GM19395 (cell line): ENCODE measurements around the gene ALDH1L1.

Experiments
- ATAC-seq: cut with Tn5 transposase; IDR thresholded peaks from one replicate; pipeline ENCODE4 v1.9.1; 2021; ENCODE audit warnings: mild to moderate bottlenecking, moderate library complexity; ENCODE audit not compliant: unreplicated experiment

Gene ALDH1L1

DNA sequence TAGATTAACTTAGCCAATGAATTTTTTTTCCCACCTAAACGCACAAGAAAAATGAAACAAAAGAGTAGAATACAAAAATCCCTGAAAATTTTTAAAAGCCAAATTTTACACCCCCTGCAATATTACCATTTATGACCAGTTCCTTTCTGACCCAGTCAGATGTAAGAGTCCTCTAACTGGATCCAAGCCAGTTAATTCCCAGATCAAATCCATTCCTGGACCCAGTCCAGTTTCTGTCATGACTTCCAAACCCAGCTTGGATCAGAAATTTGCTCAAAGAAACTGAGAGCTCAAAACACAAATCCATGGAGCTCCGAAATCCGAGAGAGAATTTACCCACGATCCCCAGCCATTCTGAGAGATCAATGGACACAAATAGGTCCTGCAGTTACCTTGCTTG is 17.0 kb upstream of the ALDH1L1 start:
- ATAC-seq: no peak

DNA sequence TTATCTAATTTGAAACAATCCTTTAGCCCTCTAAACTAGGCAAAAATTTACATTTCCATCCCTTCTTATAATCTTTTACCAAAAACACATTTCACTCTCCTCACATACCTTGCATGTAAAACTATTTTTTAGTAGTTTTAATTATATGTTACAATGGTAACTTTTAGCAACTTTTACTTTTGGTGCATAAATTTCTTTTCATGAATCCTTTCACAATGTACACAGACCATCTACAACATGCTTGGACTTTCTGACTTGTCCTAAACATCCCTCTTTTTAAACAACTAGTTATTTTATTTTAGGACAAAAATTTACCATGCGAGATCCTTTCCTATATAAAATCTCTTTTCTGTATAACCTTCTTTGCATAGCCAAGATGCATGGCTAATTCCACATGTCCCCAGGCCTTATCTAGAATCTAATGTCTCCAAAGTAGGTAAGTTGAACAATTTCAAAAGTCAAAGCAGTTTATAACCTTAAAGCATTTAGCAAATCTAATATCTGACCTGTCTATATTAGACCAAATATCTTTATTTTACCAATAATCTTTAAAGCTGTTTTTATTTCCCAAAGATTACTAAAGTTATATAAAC is 14.4 kb upstream of the ALDH1L1 start:
- no peak for ATAC-seq

DNA sequence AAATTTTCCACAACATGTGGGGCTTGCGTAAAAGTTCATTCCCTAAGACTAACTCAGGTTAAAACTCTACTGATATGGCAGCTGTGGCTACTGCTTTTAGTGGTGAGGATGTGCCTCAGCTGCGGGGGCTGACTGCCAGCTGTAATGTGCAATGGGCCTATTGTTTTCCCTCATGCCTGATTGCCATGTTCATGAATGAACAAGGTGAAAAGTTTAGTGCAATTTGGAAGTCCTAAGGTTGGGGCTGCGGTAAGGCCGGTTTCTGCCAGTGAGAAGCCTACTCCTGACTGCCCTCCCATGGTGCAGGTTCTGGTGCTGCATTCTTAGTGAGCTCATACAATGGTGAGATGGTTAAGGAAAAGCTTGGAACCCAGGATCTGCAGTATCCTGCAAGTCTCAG is 10.9 kb upstream of the ALDH1L1 start:
- ATAC-seq: no peak

DNA sequence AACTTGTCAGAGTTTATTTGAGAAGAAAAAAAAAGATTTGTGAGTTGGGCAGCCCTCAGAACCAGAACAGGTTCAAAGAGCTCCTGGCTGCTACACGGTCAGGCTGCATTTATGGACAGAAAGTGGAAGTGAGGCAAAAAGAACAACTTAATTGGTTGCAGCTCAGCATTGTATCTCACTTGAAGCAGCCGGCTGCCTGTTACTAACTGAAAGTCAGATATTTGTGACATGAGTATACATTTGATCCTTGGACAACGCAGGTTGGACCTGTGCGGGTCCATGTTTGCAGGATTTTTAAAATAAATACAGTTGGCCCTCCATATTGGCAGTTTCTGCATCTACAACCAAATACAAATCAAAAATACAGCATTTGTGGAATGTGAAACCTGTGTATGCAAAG is 7.5 kb upstream of the ALDH1L1 start:
- ATAC-seq: no peak

DNA sequence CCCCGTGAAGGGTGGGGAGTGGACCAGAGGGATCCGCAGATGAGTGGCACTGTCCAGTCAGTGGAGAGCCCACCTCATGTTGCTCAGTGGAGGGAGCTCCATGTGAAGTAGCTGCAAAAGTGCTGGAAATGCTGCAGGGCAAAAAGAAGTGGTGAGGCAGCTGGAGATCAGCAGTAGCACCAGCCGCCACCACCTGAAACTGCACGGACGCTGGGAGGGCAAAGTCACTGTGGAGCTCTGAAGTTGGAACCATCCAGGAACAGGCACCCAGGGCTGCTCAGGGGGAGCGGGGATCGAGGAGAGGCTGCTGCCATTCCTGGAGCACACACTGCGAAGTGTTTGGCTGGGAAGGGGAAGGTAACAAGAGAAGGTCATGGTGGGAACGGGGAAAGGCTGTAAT is 6.4 kb upstream of the ALDH1L1 start:
- ATAC-seq: no peak

DNA sequence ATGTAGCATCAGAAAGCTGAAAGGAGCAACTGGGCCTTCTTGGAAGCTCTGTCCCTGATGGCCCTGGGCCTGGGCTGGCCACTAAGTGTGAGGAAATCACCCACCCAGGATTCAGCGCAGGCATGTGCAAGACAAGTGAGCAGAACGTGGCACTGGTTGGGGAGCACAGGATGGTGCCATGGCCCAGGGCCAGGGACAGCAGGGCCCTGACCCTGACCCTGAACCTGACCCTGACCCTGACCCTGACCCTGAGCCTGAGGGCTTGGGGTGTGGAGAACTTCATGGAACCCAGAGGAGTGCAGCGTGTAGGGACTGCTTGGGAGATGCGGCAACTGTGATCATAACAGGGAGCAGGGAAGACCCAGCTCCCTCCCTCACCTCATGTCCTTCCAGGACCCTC is 5.9 kb upstream of the ALDH1L1 start:
- no peak for ATAC-seq

DNA sequence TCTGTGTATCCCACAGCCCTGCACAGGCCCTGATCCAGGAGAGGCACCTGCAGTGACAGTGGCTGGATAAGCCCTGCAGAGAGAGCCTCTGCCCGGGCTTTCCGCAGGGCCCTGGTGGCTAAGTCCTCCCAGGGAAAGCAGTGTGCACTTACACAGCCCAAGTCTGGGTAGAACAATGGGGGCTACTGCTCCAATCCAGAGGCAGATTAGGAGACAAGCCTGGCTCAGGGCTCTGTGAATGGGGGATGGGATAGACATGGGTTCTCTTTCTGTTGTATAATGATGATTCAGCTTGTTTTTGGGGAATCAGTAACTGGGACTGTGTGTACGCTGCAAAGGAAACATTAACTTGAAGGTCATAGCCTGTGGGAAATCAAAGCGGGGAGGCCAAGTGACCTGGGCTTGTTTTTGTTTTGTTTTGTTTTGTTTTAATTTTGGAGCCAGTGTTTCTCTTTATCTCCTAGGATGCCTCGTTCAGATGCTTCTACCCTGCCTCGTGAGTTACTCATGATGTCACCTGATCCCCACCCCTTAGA is 4.1 kb upstream of the ALDH1L1 start:
- no peak for ATAC-seq

DNA sequence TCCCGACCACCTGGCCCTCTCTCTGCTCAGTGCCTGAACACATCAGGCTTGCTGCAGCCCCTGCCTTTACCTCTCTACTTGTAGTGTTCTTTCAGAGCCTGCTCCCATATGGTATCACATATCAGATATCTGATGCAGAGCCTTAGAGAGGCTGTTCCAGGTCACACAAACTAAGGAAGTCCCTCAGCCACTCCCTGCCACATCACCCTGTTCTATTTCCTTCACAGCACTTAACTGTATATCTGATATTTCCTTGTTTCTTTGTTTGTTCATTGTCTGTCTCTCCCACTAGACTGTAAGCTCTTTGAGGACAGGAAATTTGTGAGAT is 976 bp upstream of the ALDH1L1 start:
- ATAC-seq: no peak

DNA sequence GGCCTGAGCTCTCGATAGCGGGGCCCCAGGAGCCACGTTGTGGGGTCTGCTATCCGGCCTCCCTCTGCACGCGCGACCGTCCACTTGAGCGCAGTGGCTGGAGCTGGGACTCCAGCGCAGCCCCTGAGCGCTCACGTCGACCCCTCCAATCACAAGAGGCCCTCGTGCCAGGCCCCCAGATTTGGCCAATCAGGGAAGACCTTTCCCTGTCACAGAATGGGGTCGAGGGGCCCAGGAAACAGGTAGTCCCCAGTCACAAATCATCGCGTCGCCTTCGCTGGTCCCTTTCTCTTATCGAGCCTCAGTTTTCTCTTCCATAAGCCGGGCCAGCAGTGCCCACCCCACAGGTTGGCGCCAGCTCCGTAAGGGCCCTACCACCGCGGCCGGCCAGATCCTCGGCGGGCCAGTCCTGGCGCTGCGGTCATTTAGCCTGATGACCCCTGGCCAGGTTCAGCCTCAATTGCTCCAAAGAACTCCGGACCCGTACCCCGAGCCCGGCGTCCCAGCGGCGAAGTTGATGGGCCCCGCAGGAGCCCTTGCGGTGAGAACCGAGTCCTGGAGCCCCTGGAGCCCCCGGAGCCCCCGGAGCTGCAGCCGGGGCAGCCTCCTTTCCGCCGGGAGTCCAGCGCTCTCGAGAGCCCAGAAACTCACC is 435 bp downstream of the ALDH1L1 start:
- no peak for ATAC-seq

DNA sequence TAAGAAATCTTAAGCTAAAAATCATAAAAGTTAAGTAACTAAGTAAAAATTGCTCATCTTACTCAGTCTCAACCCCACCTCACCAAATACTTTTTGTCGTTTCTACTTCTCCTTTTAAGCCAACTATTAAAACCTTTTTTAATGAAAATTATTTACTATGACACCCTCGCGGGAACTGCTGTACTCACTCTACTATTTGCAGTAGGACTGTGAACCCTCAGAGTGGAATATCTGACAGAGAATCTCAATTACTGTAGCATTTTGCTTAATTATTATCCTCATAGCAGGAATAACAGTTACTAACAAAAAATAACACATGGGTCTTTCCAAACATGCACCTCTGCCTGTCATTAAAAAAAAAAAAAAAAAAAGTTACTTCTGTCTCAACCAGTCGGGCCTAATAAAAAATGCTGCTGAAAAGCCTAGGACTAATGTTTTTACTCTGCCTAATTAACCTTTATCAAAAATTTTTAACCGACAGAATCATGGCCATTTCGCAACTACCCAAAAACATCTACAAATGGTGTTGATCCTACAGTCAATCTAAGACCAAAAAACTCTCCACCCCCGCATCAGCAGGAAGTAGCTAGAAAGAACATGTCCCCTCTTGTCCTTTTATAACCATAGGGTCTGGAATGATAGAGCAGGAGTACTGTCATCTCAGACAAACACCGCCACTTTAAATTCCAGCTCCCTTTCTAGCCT is 10.2 kb downstream of the ALDH1L1 start:
- ATAC-seq: no peak

DNA sequence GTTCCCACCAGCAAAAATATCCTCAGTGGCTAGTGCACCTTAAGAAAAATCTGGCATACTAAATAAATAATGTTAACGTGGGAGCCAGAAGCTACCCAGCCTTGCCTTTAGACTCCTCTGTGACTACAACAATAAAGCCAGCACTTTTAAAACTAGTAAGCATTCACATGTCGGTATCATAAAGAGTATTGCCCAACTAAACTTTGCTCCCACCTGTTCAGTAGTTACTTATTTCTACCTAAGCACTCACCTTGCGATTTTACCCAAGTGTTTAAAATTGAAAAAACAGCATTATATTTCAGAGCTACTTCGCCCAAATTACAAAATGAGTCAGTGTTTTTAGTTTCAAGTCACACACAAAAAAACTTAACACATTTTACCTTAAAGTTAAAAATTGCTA is 12.8 kb downstream of the ALDH1L1 start:
- ATAC-seq: no peak

DNA sequence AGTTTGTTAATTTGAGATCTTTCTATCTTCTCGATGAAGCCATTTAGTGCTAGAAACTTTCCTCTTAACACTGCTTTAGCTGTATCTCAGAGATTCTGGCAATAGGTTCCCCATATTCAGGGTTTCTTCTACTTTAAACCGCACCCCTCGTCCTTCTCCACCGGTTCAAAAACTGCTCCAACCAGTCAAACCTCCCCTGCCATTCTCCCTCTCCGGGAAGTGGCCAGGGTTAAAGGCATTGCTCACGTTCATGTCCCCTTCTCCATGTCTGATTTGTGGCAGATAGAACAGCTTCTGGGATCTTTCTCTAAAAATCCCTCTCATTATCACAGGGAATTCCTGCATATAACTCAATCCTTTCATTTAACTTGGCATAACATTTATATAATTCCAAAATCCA is 14.4 kb downstream of the ALDH1L1 start:
- no peak for ATAC-seq

DNA sequence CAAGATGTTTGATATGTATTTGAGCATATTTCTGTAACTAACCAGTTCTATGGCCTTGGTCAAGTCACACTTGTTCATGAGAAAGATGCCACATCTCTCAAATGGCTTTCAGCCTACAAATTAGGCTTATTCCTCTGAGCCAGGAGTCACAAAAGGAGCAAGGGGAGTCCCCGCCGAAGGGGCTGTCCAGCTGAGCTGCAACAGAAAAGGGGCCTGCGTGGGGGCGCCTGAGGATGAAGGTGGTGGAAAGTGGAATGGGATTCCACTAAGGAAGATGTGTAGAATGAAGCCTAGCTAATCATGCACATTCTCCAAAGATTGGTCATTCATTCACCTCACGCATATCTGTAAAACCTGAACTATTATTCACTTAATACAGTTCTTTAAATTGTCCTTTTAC is 19.1 kb downstream of the ALDH1L1 start:
- ATAC-seq: no peak

DNA sequence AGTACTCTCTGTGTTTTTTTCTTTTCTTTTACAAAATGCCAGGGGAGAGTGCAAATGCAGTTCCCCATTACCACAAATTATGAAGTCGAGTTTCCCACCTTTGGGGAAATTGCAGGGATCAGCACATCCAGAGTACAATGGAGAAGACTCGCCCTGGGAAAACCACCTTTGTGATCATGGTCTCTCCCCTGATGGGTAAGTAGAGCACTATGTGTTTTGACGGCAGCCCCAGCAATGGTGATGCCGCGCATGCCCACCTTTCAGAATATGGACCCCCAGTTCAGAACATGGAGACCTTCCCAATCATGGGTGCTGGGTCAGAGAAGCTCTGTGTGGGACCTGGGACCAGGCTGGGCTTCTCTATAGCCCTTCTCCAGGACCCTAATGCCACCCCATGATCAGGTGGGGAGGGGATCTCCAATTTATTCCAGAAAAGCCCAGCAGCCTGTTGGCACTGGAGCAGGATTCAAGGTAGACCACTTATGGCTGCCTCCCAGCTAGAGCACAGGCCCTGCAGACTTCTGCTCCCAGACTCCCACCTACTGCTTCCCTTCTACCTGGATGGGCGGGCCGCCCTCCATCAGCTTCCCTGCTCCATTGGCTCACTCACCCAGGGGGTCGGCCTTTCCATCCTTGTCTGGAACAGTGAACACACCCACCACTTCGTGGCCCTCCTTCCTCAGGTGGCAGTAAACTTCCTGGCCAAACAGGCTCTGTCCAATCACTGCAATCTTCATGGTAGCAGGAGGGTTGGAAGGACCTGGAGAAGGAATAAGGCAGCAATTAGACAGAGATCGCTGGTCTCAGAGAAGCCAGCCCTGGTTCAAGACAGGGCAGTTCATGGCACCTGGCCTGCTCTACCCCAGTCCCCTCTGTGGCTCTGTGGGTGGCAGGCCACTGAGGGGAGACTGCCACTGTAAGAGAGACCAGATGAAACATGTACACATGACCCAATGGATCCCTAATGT is 19.9 kb downstream of the ALDH1L1 start:
- no peak for ATAC-seq

DNA sequence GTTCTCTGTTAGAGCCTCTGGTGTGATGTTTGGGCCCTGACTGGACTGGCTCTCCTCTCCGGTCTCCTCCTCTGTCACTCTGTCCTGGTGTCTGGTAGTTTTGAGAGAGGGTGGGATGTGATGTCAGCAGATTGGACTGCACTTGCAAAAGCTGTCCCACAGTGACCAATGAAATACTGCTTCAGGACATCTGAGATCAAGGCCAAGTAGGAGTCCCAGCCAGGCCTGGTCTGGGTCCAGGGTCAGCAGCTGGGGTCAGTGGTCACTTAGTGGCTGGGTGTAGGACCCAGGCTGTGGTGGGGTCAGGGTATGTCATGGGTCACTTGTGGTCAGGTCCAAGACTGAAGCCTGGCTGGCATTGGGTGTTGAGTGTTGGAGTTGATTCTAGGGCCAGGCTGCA is 20.9 kb downstream of the ALDH1L1 start:
- ATAC-seq: no peak

DNA sequence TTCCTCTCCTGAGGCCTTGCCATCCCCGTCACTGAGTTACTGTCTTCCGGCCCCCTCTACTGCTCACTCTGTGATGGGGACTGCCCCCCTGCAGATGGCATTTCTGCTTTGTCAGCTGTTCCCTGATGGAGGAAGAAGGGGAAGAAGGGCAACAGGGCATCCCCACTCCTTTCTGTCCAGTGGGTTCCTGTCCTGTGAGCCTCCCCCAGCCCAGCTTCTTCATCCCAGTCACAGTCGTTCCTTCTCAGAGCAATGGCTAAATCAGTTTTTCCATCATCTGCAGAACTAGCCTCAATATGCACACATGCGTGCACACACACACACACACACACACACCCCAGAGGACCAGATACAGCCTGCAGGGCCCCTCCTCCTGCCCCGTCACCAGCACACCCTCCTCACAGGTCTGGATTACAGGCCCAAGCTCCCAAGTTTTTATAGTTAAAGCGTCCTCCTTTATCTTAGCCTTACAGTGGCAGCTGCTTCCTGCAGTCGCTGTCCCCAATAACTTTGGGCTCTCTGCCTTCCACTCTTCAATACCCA is 21.4 kb downstream of the ALDH1L1 start:
- ATAC-seq: no peak

DNA sequence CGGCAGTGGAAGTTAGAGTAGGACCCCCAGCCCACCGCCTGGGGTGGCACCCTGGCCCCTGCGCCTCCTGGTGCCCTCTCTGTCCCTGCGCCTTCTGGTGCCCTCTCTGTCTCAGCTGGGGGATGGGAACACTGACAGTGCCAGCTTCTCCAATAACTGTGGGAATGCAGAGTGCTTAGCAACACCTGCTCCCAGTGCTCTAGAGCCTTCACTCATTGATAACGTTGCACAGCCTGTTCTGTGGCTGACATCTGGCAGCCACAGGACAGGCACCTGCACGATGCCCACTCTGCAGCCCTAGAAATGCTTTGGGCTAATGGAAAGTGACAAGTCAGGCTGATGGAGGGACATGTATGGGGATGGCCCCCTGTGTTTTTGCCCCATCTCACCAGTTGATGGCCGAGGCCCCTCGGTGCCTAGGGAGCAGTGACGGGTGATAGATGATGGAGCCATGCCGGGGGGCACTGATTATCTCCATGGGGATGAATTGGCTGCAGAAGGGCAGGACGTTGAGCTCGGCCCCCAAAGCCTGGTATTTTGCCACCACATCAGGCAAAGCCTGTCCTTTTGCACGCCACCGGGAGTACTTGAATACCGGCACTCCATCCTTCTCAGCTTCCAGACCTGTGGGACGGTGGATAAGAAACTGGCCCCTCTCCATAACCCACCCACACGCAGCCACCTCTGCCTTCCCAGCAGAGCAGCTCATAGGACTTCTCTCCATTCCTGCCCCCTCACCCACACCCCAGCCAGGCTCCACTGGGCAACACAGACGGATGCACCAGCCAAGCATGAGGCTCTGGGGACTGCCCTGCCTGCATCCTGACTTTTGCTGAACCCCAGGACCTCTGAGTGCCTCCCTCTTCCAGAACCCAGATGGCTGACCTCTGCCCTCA is 22.1 kb downstream of the ALDH1L1 start:
- no peak for ATAC-seq

DNA sequence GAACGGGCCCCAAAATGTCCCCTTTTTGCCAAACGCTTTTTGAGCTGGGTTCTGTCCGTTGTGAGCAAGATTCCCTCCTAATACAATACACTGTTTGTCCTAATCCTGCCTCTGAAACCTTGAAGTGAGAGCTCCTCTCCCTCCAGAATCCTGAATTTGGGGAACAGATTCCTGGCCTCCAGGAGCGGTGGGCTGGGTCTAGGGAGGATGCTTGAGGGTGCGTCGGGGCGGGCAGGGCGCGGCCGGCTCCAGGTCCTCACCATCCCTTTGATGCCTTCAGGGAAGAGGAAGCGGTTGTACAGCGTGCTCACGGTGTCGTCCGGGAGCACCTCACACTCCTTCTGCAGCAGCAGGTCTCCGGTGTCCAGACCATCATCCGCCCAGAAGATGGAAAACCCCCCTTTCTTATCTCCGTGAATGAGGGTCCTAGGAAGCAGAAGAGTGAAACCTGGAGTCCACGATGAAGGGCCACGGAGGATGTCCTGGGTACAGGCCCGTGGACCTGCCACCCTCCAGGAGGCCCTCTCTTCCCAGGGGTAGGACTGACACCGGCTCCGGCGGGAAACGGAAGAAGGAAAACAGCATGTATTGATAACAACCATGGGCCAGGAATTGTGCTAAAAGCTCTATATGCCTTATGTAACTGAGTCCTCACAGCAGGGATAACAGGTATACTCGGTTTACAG is 23.2 kb downstream of the ALDH1L1 start:
- ATAC-seq: no peak

DNA sequence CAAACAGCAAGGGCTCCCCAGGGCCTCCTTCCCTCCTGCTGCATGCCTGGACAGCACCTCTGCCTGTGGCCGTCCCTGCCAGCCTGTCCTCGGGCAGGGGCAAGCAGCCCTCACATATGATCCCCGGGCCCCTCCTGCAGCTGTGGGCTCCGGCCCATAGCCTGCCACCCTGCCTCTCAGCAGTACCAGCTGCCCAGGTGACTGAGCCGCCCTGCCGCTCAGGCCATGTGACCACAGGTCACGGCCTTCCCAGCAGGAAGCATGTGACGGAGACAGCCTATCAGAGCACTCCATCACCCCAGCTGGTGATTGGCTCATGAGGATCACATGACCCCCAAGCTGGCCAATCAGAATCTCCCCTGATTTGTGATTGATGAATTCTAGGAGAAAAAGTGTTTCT is 23.9 kb downstream of the ALDH1L1 start:
- ATAC-seq: no peak
